ENCODE data around the gene DDX59.
"Not testable (repeated sequence)": the region's sequence is repeated elsewhere in the genome, so short reads cannot be mapped to it uniquely, and the experiment has no call there.

Gene DDX59

GRCh38 chr1:200670242-200671118, 773 bp upstream of the DDX59 start:
- DNase-seq (ENCODE audit: low spot score), result no peak

GRCh38 chr1:200668514-200669313, 993 bp downstream of the DDX59 start:
- DNase-seq (ENCODE audit: low spot score), result no peak

GRCh38 chr1:200666309-200666708, 3.4 kb downstream of the DDX59 start:
- no peak for DNase-seq (ENCODE audit: low spot score)

- no peak for DNase-seq (ENCODE audit: low spot score)
These were observed 3.8 kb downstream of the DDX59 start for GRCh38 chr1:200665861-200666260.

- DNase-seq (ENCODE audit: low spot score), result no peak
These were observed 9.0 kb downstream of the DDX59 start for GRCh38 chr1:200660719-200661118.

GRCh38 chr1:200659269-200659668, 10.4 kb downstream of the DDX59 start:
- DNase-seq (ENCODE audit: low spot score), result no peak

GRCh38 chr1:200658037-200658818, 11.5 kb downstream of the DDX59 start:
- no peak for DNase-seq (ENCODE audit: low spot score)

GRCh38 chr1:200654660-200655059, 15.0 kb downstream of the DDX59 start:
- DNase-seq (ENCODE audit: low spot score), result no peak

GRCh38 chr1:200653022-200653462, 16.7 kb downstream of the DDX59 start:
- DNase-seq (ENCODE audit: low spot score), result no peak

- DNase-seq (ENCODE audit: low spot score), result no peak
These were observed 17.3 kb downstream of the DDX59 start for GRCh38 chr1:200652378-200652777.

- DNase-seq (ENCODE audit: low spot score), result no peak
These were observed 23.2 kb downstream of the DDX59 start for GRCh38 chr1:200646515-200646914.

GRCh38 chr1:200644021-200644420, 25.7 kb downstream of the DDX59 start:
- DNase-seq (ENCODE audit: low spot score), result no peak

GRCh38 chr1:200642481-200642880, 27.2 kb downstream of the DDX59 start:
- DNase-seq (ENCODE audit: low spot score), result no peak

- DNase-seq (ENCODE audit: low spot score), result no peak
These were observed 28.7 kb downstream of the DDX59 start for GRCh38 chr1:200640963-200641401.

- no peak for DNase-seq (ENCODE audit: low spot score)
These were observed 29.2 kb downstream of the DDX59 start for GRCh38 chr1:200640373-200640962.

GRCh38 chr1:200638073-200638472, 31.6 kb downstream of the DDX59 start:
- DNase-seq (ENCODE audit: low spot score), result no peak

GRCh38 chr1:200636681-200637080, 33.0 kb downstream of the DDX59 start:
- no peak for DNase-seq (ENCODE audit: low spot score)

GRCh38 chr1:200634261-200635122, 35.2 kb downstream of the DDX59 start:
- DNase-seq (ENCODE audit: low spot score), result no peak

GRCh38 chr1:200631375-200631774, 38.3 kb downstream of the DDX59 start:
- no peak for DNase-seq (ENCODE audit: low spot score)

GRCh38 chr1:200630515-200630899, 39.2 kb downstream of the DDX59 start:
- not testable (repeated sequence) for DNase-seq (ENCODE audit: low spot score)
